Measurements from ENCODE around the gene TERT.
"Not testable (repeated sequence)": the region's sequence is repeated elsewhere in the genome, so short reads cannot be mapped to it uniquely, and the experiment has no call there.

Gene TERT

GRCh38 chr5:1294835-1295649 lies at the start of gene TERT:
Gene TERT, minus strand, starts transcription at chr5:1295068. Its CDS starts 79 bp downstream, at chr5:1294989.
- peak; percentile 65 to 89 (median 78) for DNase-seq (ENCODE audit: low read depth in 3 of 3)

DNA sequence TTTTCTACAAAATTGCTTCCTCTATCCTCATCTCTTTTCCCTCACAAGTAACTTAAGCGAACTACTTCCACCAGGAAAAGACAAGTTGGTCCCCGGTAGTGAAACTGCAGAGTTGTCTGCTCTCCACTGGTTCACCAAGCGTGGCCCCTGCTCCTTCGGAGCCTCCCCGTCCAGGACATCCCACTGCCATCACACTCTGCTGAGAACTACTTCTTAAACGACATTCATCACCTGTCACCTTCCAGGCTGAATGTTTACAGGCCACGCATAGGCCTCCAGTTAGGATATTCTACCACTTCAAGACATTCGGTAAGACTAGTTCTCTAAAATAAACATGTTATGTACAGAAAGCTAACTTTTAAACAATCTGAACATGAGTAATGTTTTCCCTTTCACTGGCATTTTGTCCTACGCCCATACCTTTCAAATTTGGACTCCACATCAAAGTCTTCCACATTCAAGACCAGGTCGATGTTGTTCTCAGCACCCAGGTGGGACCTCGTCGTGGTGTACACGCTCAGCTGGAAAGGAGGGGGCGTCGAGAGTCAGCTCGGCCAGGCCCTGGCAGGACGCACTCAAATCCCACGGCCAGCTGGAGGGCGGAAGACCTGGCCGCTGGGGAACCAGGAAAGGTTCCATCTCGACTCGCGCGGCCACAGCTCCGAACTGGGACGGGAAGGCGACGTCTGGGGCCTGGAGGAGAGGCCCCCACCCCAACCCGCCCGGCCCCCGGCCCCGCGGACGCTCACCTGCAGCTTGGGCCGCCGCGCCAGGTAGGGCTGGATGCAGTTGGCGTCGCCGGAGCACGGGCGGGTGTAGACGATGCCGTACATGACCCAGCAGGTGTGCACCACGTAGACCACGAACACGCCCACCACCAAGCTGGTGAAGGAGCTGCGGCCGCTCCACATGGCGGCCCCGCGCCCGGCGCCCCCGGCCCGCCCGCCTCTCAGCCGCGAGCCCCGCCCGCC lies 49.3 kb upstream of the TERT start:
- DNase-seq (ENCODE audit: low read depth in 3 of 3) = no peak

DNA sequence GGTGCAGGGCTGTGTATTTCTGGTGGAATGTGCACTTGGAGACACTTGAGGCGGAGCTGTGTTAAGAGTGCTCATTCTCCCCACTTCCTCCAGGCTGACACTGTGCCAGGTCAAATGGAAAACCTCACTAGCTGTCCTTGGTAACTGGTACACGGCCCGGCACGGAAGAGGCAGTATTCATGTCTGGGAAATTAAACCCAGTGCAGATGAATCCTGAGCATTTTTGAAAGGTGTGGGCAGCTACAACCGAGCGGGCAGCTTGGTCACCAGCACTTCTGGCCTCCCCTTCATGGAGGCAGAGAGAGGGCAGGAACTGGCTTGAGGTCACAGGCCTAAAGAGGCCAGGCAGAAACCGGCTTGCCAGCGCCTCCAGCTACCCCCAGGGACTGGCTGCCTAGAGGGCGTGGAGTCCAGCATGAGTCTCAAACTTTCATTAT lies 48.5 kb upstream of the TERT start:
- no peak for DNase-seq (ENCODE audit: low read depth in 3 of 3)

GRCh38 chr5:1342711-1343110 lies 47.8 kb upstream of the TERT start:
- DNase-seq (ENCODE audit: low read depth in 3 of 3) = not testable (repeated sequence)

GRCh38 chr5:1342268-1342667 lies 47.4 kb upstream of the TERT start:
- no peak for DNase-seq (ENCODE audit: low read depth in 3 of 3)

GRCh38 chr5:1341863-1342262 lies 47.0 kb upstream of the TERT start:
- DNase-seq (ENCODE audit: low read depth in 3 of 3) = no peak

- not testable (repeated sequence) for DNase-seq (ENCODE audit: low read depth in 3 of 3)
Measured at GRCh38 chr5:1339818-1340210, 44.9 kb upstream of the TERT start.

GRCh38 chr5:1339139-1339817 lies 44.4 kb upstream of the TERT start:
- not testable (repeated sequence) for DNase-seq (ENCODE audit: low read depth in 3 of 3)

DNA sequence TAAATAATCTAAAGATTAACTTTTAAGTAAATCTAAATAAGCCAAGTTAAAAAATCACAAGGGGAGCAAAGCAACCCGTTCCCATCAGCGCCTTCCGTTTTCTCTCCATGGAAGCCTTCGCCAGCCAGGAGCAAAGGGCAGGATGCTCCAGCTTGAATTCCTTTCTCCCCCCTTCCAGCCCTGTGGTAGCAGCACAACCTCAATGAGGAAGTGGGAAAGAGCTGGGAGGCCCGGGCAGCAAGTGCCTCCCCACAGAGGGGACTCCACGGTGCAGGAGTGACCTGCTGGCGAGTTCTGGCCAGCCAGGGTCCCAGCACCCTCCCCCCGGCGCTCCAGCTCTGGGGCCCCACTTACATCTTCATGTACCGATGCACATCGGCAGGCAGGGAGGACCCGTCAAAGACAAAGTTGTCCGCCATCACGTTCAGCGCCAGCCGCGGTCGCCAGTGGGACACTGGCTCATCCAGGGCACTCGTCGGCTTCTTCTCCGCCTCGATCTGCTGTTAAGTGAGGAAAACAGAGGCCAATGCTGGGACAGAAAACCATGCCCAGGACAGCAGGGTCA lies 43.7 kb upstream of the TERT start:
- no peak for DNase-seq (ENCODE audit: low read depth in 3 of 3)

- DNase-seq (ENCODE audit: low read depth in 3 of 3) = no peak
Measured at GRCh38 chr5:1338196-1338490, 43.3 kb upstream of the TERT start.

GRCh38 chr5:1337489-1338195 lies 42.8 kb upstream of the TERT start:
- no peak for DNase-seq (ENCODE audit: low read depth in 3 of 3)

GRCh38 chr5:1336749-1337488 lies 42.1 kb upstream of the TERT start:
- DNase-seq (ENCODE audit: low read depth in 3 of 3) = no peak

DNA sequence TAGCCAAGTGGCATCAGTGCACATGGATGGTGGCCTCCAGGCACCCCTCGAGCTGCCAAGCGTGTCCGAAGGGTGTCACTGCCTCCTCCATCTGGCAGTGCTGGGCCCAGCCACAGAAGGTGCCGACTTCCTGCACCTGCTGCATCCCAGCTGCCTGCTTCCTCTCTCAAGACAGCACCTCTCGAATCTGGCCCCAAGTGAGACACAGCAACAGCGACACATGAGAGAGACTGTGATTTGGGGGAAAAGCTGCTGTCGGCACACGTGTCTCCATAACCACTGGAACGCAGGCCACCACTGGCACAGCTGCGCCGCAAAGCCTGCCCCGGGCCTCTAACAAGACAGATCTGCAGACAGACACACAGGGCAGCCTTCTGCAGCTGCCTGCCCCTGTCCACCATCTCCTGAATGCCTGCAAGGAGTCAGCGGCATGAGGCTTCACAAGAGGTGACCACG lies 41.3 kb upstream of the TERT start:
- no peak for DNase-seq (ENCODE audit: low read depth in 3 of 3)

GRCh38 chr5:1335540-1336095 lies 40.8 kb upstream of the TERT start:
- no peak for DNase-seq (ENCODE audit: low read depth in 3 of 3)

GRCh38 chr5:1334831-1335539 lies 40.1 kb upstream of the TERT start:
- DNase-seq (ENCODE audit: low read depth in 3 of 3) = no peak

- DNase-seq (ENCODE audit: low read depth in 3 of 3) = no peak
Measured at GRCh38 chr5:1333986-1334385, 39.1 kb upstream of the TERT start.

DNA sequence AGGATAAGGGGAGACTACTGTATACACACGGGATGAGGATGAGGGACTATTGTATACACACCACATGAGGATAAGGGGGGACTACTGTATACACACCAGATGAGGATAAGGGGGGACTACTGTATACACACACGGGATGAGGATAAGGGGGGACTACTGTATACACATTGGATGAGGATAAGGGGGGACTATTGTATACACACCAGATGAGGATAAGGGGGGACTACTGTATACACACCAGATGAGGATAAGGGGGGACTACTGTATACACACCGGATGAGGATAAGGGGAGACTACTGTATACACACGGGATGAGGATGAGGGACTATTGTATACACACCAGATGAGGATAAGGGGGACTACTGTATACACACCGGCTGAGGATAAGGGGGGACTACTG lies 38.4 kb upstream of the TERT start:
- DNase-seq (ENCODE audit: low read depth in 3 of 3) = not testable (repeated sequence)

DNA sequence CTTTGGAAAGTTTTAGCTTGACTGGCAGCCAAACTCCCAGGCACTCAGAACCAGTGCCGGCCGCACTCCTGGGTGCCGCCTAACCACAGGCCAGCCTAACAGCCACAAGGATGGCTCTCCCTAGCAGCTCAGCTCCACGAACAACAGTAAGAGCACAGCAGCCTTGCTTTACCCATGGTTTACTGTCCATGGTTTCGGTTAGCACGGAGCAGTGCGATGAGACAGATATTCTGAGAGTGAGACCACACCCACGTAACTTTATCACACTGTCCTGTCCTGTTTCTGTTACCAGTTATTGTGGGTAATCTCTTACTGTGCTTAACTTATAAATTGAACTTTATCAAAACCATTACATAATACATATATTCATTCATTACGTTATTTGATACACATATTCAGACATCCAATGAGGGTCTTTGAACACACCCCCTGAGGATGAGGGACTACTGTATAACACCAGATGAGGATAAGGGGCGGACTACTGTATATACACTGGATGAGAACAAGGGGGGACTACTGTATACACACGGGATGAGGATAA lies 37.7 kb upstream of the TERT start:
- DNase-seq (ENCODE audit: low read depth in 3 of 3) = no peak

- DNase-seq (ENCODE audit: low read depth in 3 of 3) = no peak
Measured at GRCh38 chr5:1331861-1332405, 37.1 kb upstream of the TERT start.
